Measurements from ENCODE around the gene ALK.

ALK gene

DNA sequence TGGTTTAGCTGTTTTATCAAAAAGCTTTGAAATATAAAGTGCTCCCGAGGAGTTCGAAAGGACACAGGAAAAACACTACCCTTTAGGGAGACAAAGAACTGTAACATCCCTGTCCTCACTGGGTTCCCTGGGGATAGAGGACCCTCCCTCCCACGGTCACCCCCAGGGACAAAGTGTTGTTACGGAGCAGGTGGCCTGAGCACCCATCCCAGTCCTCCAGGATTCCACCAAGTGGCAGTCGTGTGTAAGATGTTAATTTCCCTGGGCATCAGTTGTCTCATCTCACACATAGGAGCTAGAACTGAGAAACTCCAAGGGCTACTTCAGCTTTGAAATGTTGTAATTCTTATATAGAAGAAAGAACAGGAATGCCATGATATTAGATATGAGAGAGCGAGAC is 137.7 kb downstream of the ALK start:
- TF ChIP-seq, protein P1, sequence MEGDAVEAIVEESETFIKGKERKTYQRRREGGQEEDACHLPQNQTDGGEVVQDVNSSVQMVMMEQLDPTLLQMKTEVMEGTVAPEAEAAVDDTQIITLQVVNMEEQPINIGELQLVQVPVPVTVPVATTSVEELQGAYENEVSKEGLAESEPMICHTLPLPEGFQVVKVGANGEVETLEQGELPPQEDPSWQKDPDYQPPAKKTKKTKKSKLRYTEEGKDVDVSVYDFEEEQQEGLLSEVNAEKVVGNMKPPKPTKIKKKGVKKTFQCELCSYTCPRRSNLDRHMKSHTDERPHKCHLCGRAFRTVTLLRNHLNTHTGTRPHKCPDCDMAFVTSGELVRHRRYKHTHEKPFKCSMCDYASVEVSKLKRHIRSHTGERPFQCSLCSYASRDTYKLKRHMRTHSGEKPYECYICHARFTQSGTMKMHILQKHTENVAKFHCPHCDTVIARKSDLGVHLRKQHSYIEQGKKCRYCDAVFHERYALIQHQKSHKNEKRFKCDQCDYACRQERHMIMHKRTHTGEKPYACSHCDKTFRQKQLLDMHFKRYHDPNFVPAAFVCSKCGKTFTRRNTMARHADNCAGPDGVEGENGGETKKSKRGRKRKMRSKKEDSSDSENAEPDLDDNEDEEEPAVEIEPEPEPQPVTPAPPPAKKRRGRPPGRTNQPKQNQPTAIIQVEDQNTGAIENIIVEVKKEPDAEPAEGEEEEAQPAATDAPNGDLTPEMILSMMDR (IDR thresholded peaks at IDR 0.05; ENCODE audit: low read depth, low read length), result no peak
- no peak for DNase-seq (ENCODE audit: extremely low read depth, low read depth)

DNA sequence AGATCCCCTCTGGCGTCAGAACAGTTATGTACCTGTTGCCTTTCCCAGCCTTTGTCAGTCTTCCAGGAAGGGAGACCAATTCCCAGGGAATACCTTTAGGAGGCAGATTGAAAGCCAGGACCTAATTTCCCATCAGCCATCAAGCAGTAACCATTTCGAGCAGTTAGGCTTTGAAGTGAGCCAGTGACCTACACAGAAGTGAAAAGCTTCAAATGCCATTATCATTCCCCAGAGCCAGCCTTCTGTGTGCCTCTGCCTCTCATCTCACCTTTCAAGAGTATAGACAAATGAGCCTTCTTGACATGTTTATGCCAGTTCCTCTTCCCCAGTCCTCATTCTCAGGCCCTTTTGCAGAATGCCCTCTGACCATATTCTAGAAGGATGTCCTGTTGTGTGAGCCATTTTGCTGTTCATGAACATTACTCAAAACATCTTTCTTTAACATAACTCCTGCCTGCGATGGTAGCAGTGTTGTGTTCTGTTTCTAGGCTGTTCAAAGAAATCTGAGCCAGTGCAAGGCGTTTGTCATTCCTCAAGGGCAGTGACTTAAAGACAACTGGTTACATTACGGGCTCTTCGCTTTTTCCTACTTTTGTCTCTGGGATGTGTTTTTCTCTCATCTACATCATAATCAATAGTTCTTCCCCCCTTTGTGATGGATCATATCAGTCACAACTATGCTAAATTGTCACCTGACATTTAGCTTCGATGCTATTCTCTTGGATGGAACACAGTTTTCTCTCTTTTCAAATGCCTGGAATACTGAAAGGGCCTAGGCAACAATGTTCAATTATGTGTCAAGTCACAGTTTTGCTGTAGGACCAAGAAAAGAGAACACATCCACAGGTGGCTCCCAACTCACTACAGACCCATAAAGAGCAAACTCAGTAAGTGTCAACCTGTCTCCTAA is 138.6 kb downstream of the ALK start:
- TF ChIP-seq, protein P1 (IDR thresholded peaks at IDR 0.05; ENCODE audit: low read depth, low read length), result no peak
- no peak for DNase-seq (ENCODE audit: extremely low read depth, low read depth)

DNA sequence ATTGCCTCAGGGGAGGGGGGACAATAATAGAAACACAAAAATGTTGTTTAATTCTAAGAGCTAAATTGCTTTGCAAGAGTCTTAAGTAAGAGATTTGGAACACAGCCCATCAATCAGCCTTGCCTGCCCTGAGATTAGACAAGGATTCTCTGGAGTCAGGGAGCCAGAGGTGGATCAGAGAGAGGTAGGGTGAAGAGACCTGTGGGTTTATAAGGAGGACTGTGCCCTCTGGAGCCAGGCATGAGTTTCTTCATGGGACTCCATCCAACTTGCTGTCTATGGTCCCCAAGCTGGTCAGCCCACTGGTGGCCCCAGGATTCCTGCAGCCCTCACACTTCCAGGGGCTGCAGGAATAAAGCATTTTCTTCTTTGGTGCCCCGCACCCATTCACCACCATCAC is 139.3 kb downstream of the ALK start:
- no peak for DNase-seq (ENCODE audit: extremely low read depth, low read depth)
- TF ChIP-seq, protein P1 (IDR thresholded peaks at IDR 0.05; ENCODE audit: low read depth, low read length), result no peak

DNA sequence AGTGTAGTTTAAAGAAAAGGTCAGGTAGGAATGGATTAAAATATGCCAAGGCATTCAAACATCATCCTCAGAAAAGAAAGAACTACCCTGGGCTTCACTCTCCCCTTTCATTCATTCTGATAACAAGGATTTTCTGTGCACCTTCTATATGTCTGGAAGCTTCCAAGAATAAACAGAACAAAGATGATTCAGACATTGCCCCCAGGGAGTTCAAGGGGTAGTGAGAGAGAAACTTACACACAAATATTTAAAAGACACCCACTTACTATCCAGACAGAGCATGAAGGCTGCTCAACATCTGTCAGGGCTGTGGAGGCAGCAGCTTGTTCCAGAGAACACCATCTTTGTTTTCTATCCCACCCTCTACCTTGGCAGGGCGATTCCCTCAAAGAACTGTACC is 140.5 kb downstream of the ALK start:
- DNase-seq (ENCODE audit: extremely low read depth, low read depth), result no peak
- TF ChIP-seq, protein P1 (IDR thresholded peaks at IDR 0.05; ENCODE audit: low read depth, low read length), result no peak

DNA sequence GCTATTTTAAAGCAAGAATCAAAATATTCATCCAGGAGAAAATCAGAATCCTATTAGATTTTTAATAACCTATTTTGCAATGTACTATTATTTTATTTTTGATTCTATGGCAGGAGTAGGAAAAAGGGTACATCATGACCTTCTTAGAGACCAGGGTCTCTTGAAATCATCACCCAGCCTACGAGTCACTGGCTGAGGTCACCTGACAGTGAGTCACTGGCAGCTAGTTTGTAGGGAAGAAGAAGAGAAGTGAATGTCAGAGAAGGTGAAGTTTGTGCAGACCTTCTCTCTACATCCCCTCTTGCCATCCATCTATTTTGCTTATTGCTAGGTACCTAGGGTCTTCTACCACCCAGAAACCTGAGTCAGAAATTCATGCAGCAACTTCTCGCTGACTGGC is 144.2 kb downstream of the ALK start:
- no peak for DNase-seq (ENCODE audit: extremely low read depth, low read depth)
- TF ChIP-seq, protein P1 (IDR thresholded peaks at IDR 0.05; ENCODE audit: low read depth, low read length), result no peak

DNA sequence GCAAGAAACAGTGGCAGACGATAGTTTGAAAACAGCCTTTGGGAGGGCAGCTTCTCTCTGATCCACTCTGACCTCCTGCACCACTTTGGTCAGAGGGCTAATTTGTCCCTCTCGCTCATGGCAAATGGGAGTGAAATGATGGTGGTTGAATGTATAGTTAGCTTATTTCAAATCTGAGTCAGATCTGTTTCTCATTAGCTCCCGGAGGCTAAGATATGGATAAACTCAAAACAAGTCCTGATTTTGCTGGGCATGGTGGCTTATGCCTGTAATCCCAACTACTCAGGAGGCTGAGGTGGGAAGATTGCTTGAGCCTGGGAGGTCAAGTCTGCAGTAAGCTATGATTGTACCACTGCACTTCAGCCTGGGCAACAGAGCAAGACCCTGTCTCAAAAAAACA is 145.0 kb downstream of the ALK start:
- DNase-seq (ENCODE audit: extremely low read depth, low read depth), result no peak
- TF ChIP-seq, protein P1 (IDR thresholded peaks at IDR 0.05; ENCODE audit: low read depth, low read length), result no peak

DNA sequence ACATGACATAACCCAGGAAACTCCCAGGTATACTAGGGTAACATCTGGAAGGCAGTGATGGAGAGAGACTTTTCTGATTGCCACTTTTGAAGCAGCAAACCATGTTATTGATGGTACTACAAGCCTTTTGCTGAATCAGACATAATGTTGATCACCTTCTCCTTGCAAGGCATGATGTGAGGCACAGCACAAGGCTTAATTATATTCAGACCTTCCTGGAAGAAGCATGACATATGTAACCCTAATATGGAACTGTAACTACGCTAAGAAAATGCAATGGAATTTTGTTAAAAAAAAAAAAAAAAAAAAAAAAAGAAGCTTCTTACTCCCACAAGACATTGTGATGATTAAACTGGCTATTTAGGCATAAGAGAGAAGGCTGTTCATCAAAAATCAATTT is 145.4 kb downstream of the ALK start:
- no peak for DNase-seq (ENCODE audit: extremely low read depth, low read depth)
- TF ChIP-seq, protein P1 (IDR thresholded peaks at IDR 0.05; ENCODE audit: low read depth, low read length), result no peak

Measured in AG09319 (cell line).